Colonic mucosa (tissue), 4 donors: ENCODE measurements around the gene DNAH2. TPM values are rescaled to one million over a fixed set of nuclear protein-coding genes. Genes with fewer than 3 reads are reported as not detected.

Source experiments
- DNase-seq: peaks from one replicate; pipeline ENCODE4 v3.0.0-alpha.2; 2020
- H3K27ac ChIP-seq: fragments of 200-600 bp; one replicate; pipeline ENCODE4 v1.8.0; 2021
- H3K27me3 ChIP-seq: fragments of 200-600 bp; one replicate; pipeline ENCODE4 v1.8.0; 2021
- H3K36me3 ChIP-seq: fragments of 200-600 bp; one replicate; pipeline ENCODE4 v1.8.0; 2021
- H3K4me1 ChIP-seq: fragments of 200-600 bp; one replicate; pipeline ENCODE4 v1.8.0; 2021; ENCODE audit warnings: mild to moderate bottlenecking
- H3K4me3 ChIP-seq: fragments of 200-600 bp; one replicate; pipeline ENCODE4 v1.8.0; 2021
- H3K9ac ChIP-seq, 2 donors: one replicate each; pipeline ENCODE4 v1.7.0; 2013; ENCODE audit warnings: control low read depth in 2 of 2, low read depth in 2 of 2, low read length in 2 of 2
- H3K9me3 ChIP-seq: fragments of 200-600 bp; one replicate; pipeline ENCODE4 v1.8.0; 2021
- CTCF ChIP-seq: fragments of 200-600 bp; IDR thresholded peaks from one replicate; pipeline ENCODE4 v1.8.0; 2022; ENCODE audit warnings: antibody characterized with exemption, mild to moderate bottlenecking
- intact Hi-C: fragments of 100-400 bp; cut with DNase I; formaldehyde crosslinking; loops from one replicate; pipeline ENCODE4 v1.14.1; 2022
- total RNA-seq, 2 donors: library from RNA; stranded (reverse); fragmentation: NEBNext Ultra II Directional in 1 of 2; extraction: Animal tissue kit (Norgen Biotek cat#: 25700) in 1 of 2; gene quantifications; one replicate each; pipeline ENCODE4 v1.2.1, GENCODE V29; 2021
- donor health status: healthy.
- donor health status: DM: no; HTN: no; CAD: no.
- donor health status: DM: no; HTN: no; CAD: no.

DNAH2 gene
- total RNA-seq, 2 donors from 2014 or later, result 0.32 to 0.62 TPM

GRCh38 chr17:7677388-7678067 is 40.0 kb upstream of the DNAH2 start:
- intact Hi-C loops, result no loop called here
- no peak for TF ChIP-seq CTCF
- Histone ChIP-seq H3K4me1 (no peaks in the 10 kb centered on the region), H3K9ac (no peak overlapping the region), H3K27ac (no peak overlapping the region), H3K9me3 (peaks cover 4% of the 10 kb centered on the region), H3K27me3 (no peaks in the 10 kb centered on the region), H3K36me3 (peaks cover 13% of the 10 kb centered on the region), H3K4me3 (no peak overlapping the region)
- no peak for DNase-seq

GRCh38 chr17:7684851-7685532 is 32.6 kb upstream of the DNAH2 start:
- intact Hi-C loops, result loop anchor here (5.0 kb wide), 1 partner anchor 53 kb away; the partner anchor contains the start of gene SHBG
- Histone ChIP-seq H3K27ac (peak overlapping the region; percentile 97), H3K9me3 (no peaks in the 10 kb centered on the region), H3K36me3 (no peaks in the 10 kb centered on the region), H3K4me3 (peak overlapping the region; percentile 76), H3K4me1 (peaks cover 11% of the 10 kb centered on the region), H3K9ac (peak overlapping the region; percentile 71 to 100), H3K27me3 (no peaks in the 10 kb centered on the region)
- no peak for TF ChIP-seq CTCF
- no peak for DNase-seq

DNA sequence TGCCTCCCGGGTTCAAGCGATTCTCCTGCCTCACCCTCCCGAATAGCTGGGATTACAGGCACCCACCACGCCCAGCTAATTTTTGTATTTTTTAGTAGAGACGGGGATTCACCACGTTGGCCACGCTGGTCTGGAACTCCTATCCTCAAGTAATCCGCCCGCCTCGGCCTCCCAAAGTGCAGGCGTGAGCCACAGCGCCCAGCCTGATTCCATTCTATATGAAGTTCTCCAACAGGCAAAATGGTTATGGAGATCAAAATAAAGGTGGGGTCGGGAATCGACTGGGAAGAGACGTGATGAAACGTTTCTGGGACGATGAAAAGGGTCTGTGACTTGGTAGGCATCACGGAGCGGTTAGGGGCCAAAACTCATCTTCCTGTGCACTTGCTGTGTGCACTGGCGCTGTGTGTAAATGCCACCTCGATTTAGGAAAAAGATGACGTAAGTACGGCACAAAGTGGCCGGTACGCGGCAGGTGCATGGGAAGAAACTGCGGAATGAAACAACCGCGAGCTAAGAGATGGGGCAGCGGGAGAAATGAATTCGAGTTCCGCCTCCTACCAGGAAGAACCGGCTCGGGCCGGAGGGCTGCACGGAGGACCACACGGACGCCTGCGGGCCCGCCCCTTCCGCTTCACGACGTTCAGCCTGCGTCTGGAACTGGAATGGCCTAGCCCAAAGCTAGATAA is 31.9 kb upstream of the DNAH2 start:
- intact Hi-C loops, result loop anchor here (5.0 kb wide), 1 partner anchor 53 kb away; the partner anchor contains the start of gene SHBG
- no peaks in the 10 kb centered on the region for H3K9me3 ChIP-seq
- no peaks in the 10 kb centered on the region for H3K27me3 ChIP-seq
- TF ChIP-seq CTCF, result no peak
- no peaks in the 10 kb centered on the region for H3K36me3 ChIP-seq
- H3K4me3 ChIP-seq, result peak overlapping the region; percentile 76
- peak; percentile 96 for DNase-seq
- H3K4me1 ChIP-seq, result peaks cover 11% of the 10 kb centered on the region
- H3K27ac ChIP-seq, result peak overlapping the region; percentile 97
- H3K9ac ChIP-seq, result peak overlapping the region; percentile 71 to 100

- Histone ChIP-seq H3K36me3 (no peaks in the 10 kb centered on the region), H3K27me3 (no peaks in the 10 kb centered on the region), H3K9ac (peak overlapping the region; percentile 80 to 100), H3K9me3 (no peaks in the 10 kb centered on the region), H3K27ac (peak overlapping the region; percentile 97), H3K4me3 (peak overlapping the region; percentile 76), H3K4me1 (peaks cover 11% of the 10 kb centered on the region)
- TF ChIP-seq CTCF, result no peak
- intact Hi-C loops, result loop anchor here (5.0 kb wide), 1 partner anchor 54 kb away; the partner anchor contains the start of gene SHBG
- peak; percentile 85 for DNase-seq
These were observed 31.1 kb upstream of the DNAH2 start for GRCh38 chr17:7686222-7687071.
